ENCODE data around the gene ZNF775. TPM values are rescaled to one million over a fixed set of nuclear protein-coding genes. Genes with fewer than 3 reads are reported as not detected.

Gene ZNF775
- total RNA-seq, 1 experiment from 2014 or later, result 8.2 TPM

GRCh38 chr7:150412016-150412415, 32.9 kb downstream of the ZNF775 start:
- DNase-seq (ENCODE audit: low read depth), result no peak

- DNase-seq (ENCODE audit: low read depth), result no peak
These were observed 33.7 kb downstream of the ZNF775 start for GRCh38 chr7:150412518-150413488.

- DNase-seq (ENCODE audit: low read depth), result no peak
These were observed 34.5 kb downstream of the ZNF775 start for GRCh38 chr7:150413640-150414081.

GRCh38 chr7:150415161-150416153, 36.3 kb downstream of the ZNF775 start:
- no peak for DNase-seq (ENCODE audit: low read depth)

GRCh38 chr7:150417239-150417638, 38.1 kb downstream of the ZNF775 start:
- no peak for DNase-seq (ENCODE audit: low read depth)

GRCh38 chr7:150417863-150418262, 38.7 kb downstream of the ZNF775 start:
- DNase-seq (ENCODE audit: low read depth), result no peak

- DNase-seq (ENCODE audit: low read depth), result no peak
These were observed 41.1 kb downstream of the ZNF775 start for GRCh38 chr7:150420242-150420641.

GRCh38 chr7:150420987-150421674, 42.0 kb downstream of the ZNF775 start:
- DNase-seq (ENCODE audit: low read depth), result peak; percentile 73

GRCh38 chr7:150421831-150422230, 42.7 kb downstream of the ZNF775 start:
- no peak for DNase-seq (ENCODE audit: low read depth)

GRCh38 chr7:150425670-150426069, 46.5 kb downstream of the ZNF775 start:
- DNase-seq (ENCODE audit: low read depth), result no peak

GRCh38 chr7:150428671-150429451, 49.7 kb downstream of the ZNF775 start:
- DNase-seq (ENCODE audit: low read depth), result peak; percentile 96

GRCh38 chr7:150429699-150430098, 50.6 kb downstream of the ZNF775 start:
- DNase-seq (ENCODE audit: low read depth), result no peak

- no peak for DNase-seq (ENCODE audit: low read depth)
These were observed 51.4 kb downstream of the ZNF775 start for GRCh38 chr7:150430465-150431085.

GRCh38 chr7:150431839-150432658, 52.9 kb downstream of the ZNF775 start:
- no peak for DNase-seq (ENCODE audit: low read depth)

GRCh38 chr7:150432915-150433892, 54.1 kb downstream of the ZNF775 start:
- no peak for DNase-seq (ENCODE audit: low read depth)

GRCh38 chr7:150434240-150434639, 55.1 kb downstream of the ZNF775 start:
- DNase-seq (ENCODE audit: low read depth), result no peak

GRCh38 chr7:150435047-150435389, 55.9 kb downstream of the ZNF775 start:
- DNase-seq (ENCODE audit: low read depth), result no peak
